H9 (cell line): ENCODE measurements around the gene LETM1. TPM values are rescaled to one million over a fixed set of nuclear protein-coding genes. Genes with fewer than 3 reads are reported as not detected.

Experiments used
- DNase-seq: peaks from one replicate; pipeline ENCODE4 v3.0.0-alpha.2; 2017
- H2AFZ ChIP-seq: one replicate; pipeline ENCODE4 v1.6.1; 2013; ENCODE audit warnings: mild to moderate bottlenecking, low read length, control low read depth, moderate library complexity
- H2AK5ac ChIP-seq: 2 replicates; pipeline ENCODE4 v1.6.1; 2013; ENCODE audit warnings: low read length, control low read depth, mixed read lengths; ENCODE audit not compliant: insufficient read length
- H2BK120ac ChIP-seq: one replicate; pipeline ENCODE4 v1.6.1; 2013; ENCODE audit warnings: low read depth, mild to moderate bottlenecking, low read length, control low read depth, inconsistent platforms; ENCODE audit not compliant: poor library complexity, severe bottlenecking
- H2BK12ac ChIP-seq: 2 replicates; pipeline ENCODE4 v1.6.1; 2013; ENCODE audit warnings: low read length, control low read depth, mixed read lengths, low read depth; ENCODE audit not compliant: insufficient read length
- H2BK15ac ChIP-seq: 2 replicates; pipeline ENCODE4 v1.6.1; 2013; ENCODE audit warnings: low read depth, low read length, control low read depth
- H2BK20ac ChIP-seq: one replicate; pipeline ENCODE4 v1.6.1; 2013; ENCODE audit warnings: low read depth, mild to moderate bottlenecking, low read length, control low read depth, inconsistent platforms; ENCODE audit not compliant: poor library complexity, severe bottlenecking
- H2BK5ac ChIP-seq: 2 replicates; pipeline ENCODE4 v1.6.1; 2013; ENCODE audit warnings: low read length, control low read depth, mixed read lengths; ENCODE audit not compliant: insufficient read length
- H3K14ac ChIP-seq: 2 replicates; pipeline ENCODE4 v1.6.1; 2013; ENCODE audit warnings: low read length, control low read depth; ENCODE audit not compliant: insufficient read depth
- H3K18ac ChIP-seq: 2 replicates; pipeline ENCODE4 v1.6.1; 2013; ENCODE audit warnings: low read depth, mild to moderate bottlenecking, mixed read lengths, low read length, control low read depth; ENCODE audit not compliant: insufficient read length
- H3K23ac ChIP-seq: 2 replicates; pipeline ENCODE4 v1.6.1; 2013; ENCODE audit warnings: low read length, control low read depth, mixed read lengths, low read depth; ENCODE audit not compliant: insufficient read length
- H3K23me2 ChIP-seq: 2 replicates; pipeline ENCODE4 v1.6.1; 2013; ENCODE audit warnings: low read depth, mild to moderate bottlenecking, mixed read lengths, low read length, control low read depth; ENCODE audit not compliant: insufficient read length, poor library complexity, severe bottlenecking
- H3K27ac ChIP-seq: 2 replicates; pipeline ENCODE4 v1.5.1; 2013; ENCODE audit warnings: low read length, control low read depth, mixed read lengths, low read depth; ENCODE audit not compliant: insufficient read length
- H3K27me3 ChIP-seq: 2 replicates; pipeline ENCODE4 v1.6.1; 2013; ENCODE audit warnings: low read length, control low read depth, inconsistent platforms; ENCODE audit not compliant: insufficient read depth
- H3K4ac ChIP-seq: 2 replicates; pipeline ENCODE4 v1.6.1; 2013; ENCODE audit warnings: low read depth, mild to moderate bottlenecking, control low read depth, inconsistent platforms, low read length, moderate library complexity
- H3K4me1 ChIP-seq: 2 replicates; pipeline ENCODE4 v1.6.1; 2013; ENCODE audit warnings: low read length, control low read depth, inconsistent platforms; ENCODE audit not compliant: insufficient read depth
- H3K4me2 ChIP-seq: 2 replicates; pipeline ENCODE4 v1.6.1; 2013; ENCODE audit warnings: low read length, control low read depth, mixed read lengths; ENCODE audit not compliant: insufficient read length, insufficient read depth
- H3K56ac ChIP-seq: 2 replicates; pipeline ENCODE4 v1.6.1; 2013; ENCODE audit warnings: low read depth, mild to moderate bottlenecking, mixed read lengths, low read length, control low read depth; ENCODE audit not compliant: insufficient read length
- H3K79me1 ChIP-seq: 2 replicates; pipeline ENCODE4 v1.6.1; 2013; ENCODE audit warnings: low read depth, mild to moderate bottlenecking, moderate library complexity, low read length, control low read depth, inconsistent platforms; ENCODE audit not compliant: insufficient read depth, poor library complexity, severe bottlenecking
- H3K79me2 ChIP-seq: 2 replicates; pipeline ENCODE4 v1.6.1; 2013; ENCODE audit warnings: low read length, control low read depth, inconsistent platforms; ENCODE audit not compliant: insufficient read depth
- H3K9ac ChIP-seq: 2 replicates; pipeline ENCODE4 v1.6.1; 2013; ENCODE audit warnings: low read length, control low read depth, mixed read lengths; ENCODE audit not compliant: insufficient read length; ENCODE audit errors: extremely low read depth
- H3K9me3 ChIP-seq: one replicate; pipeline ENCODE4 v1.6.1; 2013; ENCODE audit warnings: low read depth, low read length, inconsistent platforms; ENCODE audit not compliant: control insufficient read depth
- H3T11ph ChIP-seq: one replicate; pipeline ENCODE4 v1.6.1; 2013; ENCODE audit warnings: mild to moderate bottlenecking, low read length, control low read depth, inconsistent platforms
- H4K20me1 ChIP-seq: one replicate; pipeline ENCODE4 v1.6.1; 2013; ENCODE audit not compliant: control insufficient read depth, insufficient read length, insufficient read depth
- H4K5ac ChIP-seq: 2 replicates; pipeline ENCODE4 v1.6.1; 2013; ENCODE audit warnings: low read depth, mild to moderate bottlenecking, mixed read lengths, low read length, control low read depth; ENCODE audit not compliant: insufficient read length
- H4K8ac ChIP-seq: replicated peaks from 2 replicates; pipeline ENCODE4 v1.6.1; 2013; ENCODE audit warnings: low read length, control low read depth, mixed read lengths, low read depth; ENCODE audit not compliant: insufficient read length
- H4K91ac ChIP-seq: 2 replicates; pipeline ENCODE4 v1.6.1; 2013; ENCODE audit warnings: low read depth, mild to moderate bottlenecking, moderate library complexity, mixed read lengths, low read length, control low read depth; ENCODE audit not compliant: insufficient read length
- H3K27ac Mint-ChIP-seq, 3 experiments: 2 replicates in 2 of 3; 3 replicates in 1 of 3; pipeline ENCODE4 v1.8.0; 2020 to 2021; ENCODE audit warnings: mixed read lengths in 3 of 3, mild to moderate bottlenecking in 1 of 3, moderate library complexity in 1 of 3
- H3K27me3 Mint-ChIP-seq: 2 replicates; pipeline ENCODE4 v1.8.0; 2021; ENCODE audit warnings: low read depth, mild to moderate bottlenecking, moderate library complexity, mixed read lengths
- H3K36me3 Mint-ChIP-seq, 3 experiments: 2 replicates in 2 of 3; 3 replicates in 1 of 3; pipeline ENCODE4 v1.8.0; 2020 to 2021; ENCODE audit warnings: low read depth in 3 of 3, mixed read lengths in 3 of 3; ENCODE audit not compliant: insufficient read depth in 1 of 3
- H3K4me1 Mint-ChIP-seq, 2 experiments: 2 replicates each; pipeline ENCODE4 v1.8.0; 2020; ENCODE audit warnings: mixed read lengths in 2 of 2
- H3K4me3 Mint-ChIP-seq, 2 experiments: 2 replicates in 1 of 2; 3 replicates in 1 of 2; pipeline ENCODE4 v1.8.0; 2020 to 2021; ENCODE audit warnings: mild to moderate bottlenecking in 2 of 2, mixed read lengths in 2 of 2, moderate library complexity in 1 of 2
- H3K9me3 Mint-ChIP-seq, 2 experiments: 2 replicates in 1 of 2; 3 replicates in 1 of 2; pipeline ENCODE4 v1.8.0; 2020; ENCODE audit warnings: mild to moderate bottlenecking in 2 of 2, mixed read lengths in 2 of 2, moderate library complexity in 1 of 2
- WGBS: extraction: QIAGEN DNeasy Blood & Tissue Kit; methylation state at CpG from one replicate; pipeline ENCODE4 v1.1.7; 2013; ENCODE audit warnings: missing lambda C conversion rate, low lambda C conversion rate, mixed read lengths; ENCODE audit not compliant: insufficient read length; ENCODE audit errors: extremely low coverage; 5-methylcytosine and 5-hydroxymethylcytosine counted together
- total RNA-seq: library from RNA; stranded (reverse); gene quantifications from 2 replicates; pipeline ENCODE4 v1.2.1, GENCODE V29; 2021
- TF ChIP-seq, protein P1 (sequence below): fragments of 200-600 bp; sonication (generic); conservative IDR thresholded peaks from 3 replicates; pipeline ENCODE4 v1.8.0; 2021; ENCODE audit warnings: antibody characterized with exemption, mild to moderate bottlenecking

Gene LETM1
- total RNA-seq, 1 experiment from 2014 or later, result 43.4 TPM

DNA sequence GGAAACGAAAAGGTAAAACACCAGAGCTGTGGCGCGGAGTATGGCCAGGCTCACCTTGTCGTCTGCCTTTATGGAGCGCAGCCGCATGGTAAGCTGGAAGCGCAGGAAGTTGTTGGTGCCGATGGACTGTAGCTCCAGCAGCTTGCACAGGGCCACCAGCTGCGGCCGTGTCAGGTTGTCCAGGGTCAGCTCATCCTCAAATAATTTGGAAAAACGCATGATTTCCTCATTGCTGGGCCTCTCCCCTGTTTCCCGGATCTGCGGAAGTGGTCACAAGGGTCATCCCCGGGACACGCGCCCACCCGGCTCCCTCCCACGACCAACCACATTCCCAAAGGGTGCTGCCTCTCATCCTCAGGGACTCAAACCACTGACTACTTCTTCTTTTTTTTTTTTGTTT, 23.3 kb downstream of the LETM1 start:
- H2BK5ac ChIP-seq, result no peak overlapping the region
- H3K4me1 Mint-ChIP-seq, result peaks cover 9 to 10% of the 10 kb centered on the region in 2 experiments
- no peak overlapping the region for H3K27ac ChIP-seq
- H4K5ac ChIP-seq, result no peak overlapping the region
- no peak overlapping the region for H2BK12ac ChIP-seq
- TF ChIP-seq, protein P1, sequence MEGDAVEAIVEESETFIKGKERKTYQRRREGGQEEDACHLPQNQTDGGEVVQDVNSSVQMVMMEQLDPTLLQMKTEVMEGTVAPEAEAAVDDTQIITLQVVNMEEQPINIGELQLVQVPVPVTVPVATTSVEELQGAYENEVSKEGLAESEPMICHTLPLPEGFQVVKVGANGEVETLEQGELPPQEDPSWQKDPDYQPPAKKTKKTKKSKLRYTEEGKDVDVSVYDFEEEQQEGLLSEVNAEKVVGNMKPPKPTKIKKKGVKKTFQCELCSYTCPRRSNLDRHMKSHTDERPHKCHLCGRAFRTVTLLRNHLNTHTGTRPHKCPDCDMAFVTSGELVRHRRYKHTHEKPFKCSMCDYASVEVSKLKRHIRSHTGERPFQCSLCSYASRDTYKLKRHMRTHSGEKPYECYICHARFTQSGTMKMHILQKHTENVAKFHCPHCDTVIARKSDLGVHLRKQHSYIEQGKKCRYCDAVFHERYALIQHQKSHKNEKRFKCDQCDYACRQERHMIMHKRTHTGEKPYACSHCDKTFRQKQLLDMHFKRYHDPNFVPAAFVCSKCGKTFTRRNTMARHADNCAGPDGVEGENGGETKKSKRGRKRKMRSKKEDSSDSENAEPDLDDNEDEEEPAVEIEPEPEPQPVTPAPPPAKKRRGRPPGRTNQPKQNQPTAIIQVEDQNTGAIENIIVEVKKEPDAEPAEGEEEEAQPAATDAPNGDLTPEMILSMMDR, result no peak
- H3K4me3 Mint-ChIP-seq, result no peak overlapping the region
- H2AFZ ChIP-seq, result no peak overlapping the region
- H3K27me3 ChIP-seq, result no peaks in the 10 kb centered on the region
- no peak overlapping the region for H2BK120ac ChIP-seq
- no peak overlapping the region for H3K4ac ChIP-seq
- peaks cover 37 to 60% (median 51%) of the 10 kb centered on the region in 3 experiments for H3K36me3 Mint-ChIP-seq
- no peak overlapping the region for H3K27ac Mint-ChIP-seq
- no peak overlapping the region for H3K18ac ChIP-seq
- H3K9me3 Mint-ChIP-seq, result peaks cover 9 to 11% of the 10 kb centered on the region in 2 experiments
- no peaks in the 10 kb centered on the region for H3K9me3 ChIP-seq
- no peak overlapping the region for H4K8ac ChIP-seq
- no peak overlapping the region for H3K56ac ChIP-seq
- H3K27me3 Mint-ChIP-seq, result peaks cover 6% of the 10 kb centered on the region
- no peak overlapping the region for H4K91ac ChIP-seq
- no peak overlapping the region for H3K14ac ChIP-seq
- DNase-seq, result no peak
- H4K20me1 ChIP-seq, result no peaks in the 10 kb centered on the region
- H2BK20ac ChIP-seq, result no peak overlapping the region
- H3K79me1 ChIP-seq, result no peaks in the 10 kb centered on the region
- no peak overlapping the region for H3K9ac ChIP-seq
- H3K4me1 ChIP-seq, result no peaks in the 10 kb centered on the region
- no peaks in the 10 kb centered on the region for H3K79me2 ChIP-seq
- no peak overlapping the region for H3K4me2 ChIP-seq
- no peak overlapping the region for H3T11ph ChIP-seq
- no CpG with 5 or more reads among the region's 18 CpGs for WGBS
- H3K23me2 ChIP-seq, result no peaks in the 10 kb centered on the region
- H2AK5ac ChIP-seq, result no peak overlapping the region
- H3K23ac ChIP-seq, result no peak overlapping the region
- H2BK15ac ChIP-seq, result no peak overlapping the region
